NCI-H345 treated with DMSO at 0.1 percent for 48 hours (cell line): ENCODE measurements around the gene THUMPD1.
"Not testable (repeated sequence)": the region's sequence is repeated elsewhere in the genome, so short reads cannot be mapped to it uniquely, and the experiment has no call there.

Experiments used
- DNase-seq: peaks from one replicate; lab custom pipeline; 2025; ENCODE audit not compliant: unreplicated experiment; lab: John Stamatoyannopoulos, UW

Gene THUMPD1

GRCh38 chr16:20750558-20750957 lies 8.9 kb upstream of the THUMPD1 start:
- no peak for DNase-seq

- no peak for DNase-seq
Measured at GRCh38 chr16:20749474-20749873, 7.9 kb upstream of the THUMPD1 start.

- DNase-seq: no peak
Measured at GRCh38 chr16:20747030-20747816, 5.6 kb upstream of the THUMPD1 start.

- DNase-seq: no peak
Measured at GRCh38 chr16:20746461-20746860, 4.8 kb upstream of the THUMPD1 start.

GRCh38 chr16:20744922-20745440 lies 3.4 kb upstream of the THUMPD1 start:
- DNase-seq: no peak

GRCh38 chr16:20743591-20743990 lies 2.0 kb upstream of the THUMPD1 start:
- no peak for DNase-seq

GRCh38 chr16:20740901-20741521 lies 607 bp downstream of the THUMPD1 start:
- DNase-seq: peak; percentile 69

- no peak for DNase-seq
Measured at GRCh38 chr16:20740007-20740883, 1.4 kb downstream of the THUMPD1 start.

GRCh38 chr16:20735490-20735889 lies 6.1 kb downstream of the THUMPD1 start:
- no peak for DNase-seq

- DNase-seq: no peak
Measured at GRCh38 chr16:20734782-20735181, 6.8 kb downstream of the THUMPD1 start.

- no peak for DNase-seq
Measured at GRCh38 chr16:20734056-20734455, 7.6 kb downstream of the THUMPD1 start.

GRCh38 chr16:20729141-20729540 lies 12.5 kb downstream of the THUMPD1 start:
- no peak for DNase-seq

GRCh38 chr16:20727181-20727580 lies 14.4 kb downstream of the THUMPD1 start:
- no peak for DNase-seq

- DNase-seq: no peak
Measured at GRCh38 chr16:20726661-20727060, 15.0 kb downstream of the THUMPD1 start.

- DNase-seq: no peak
Measured at GRCh38 chr16:20720251-20720650, 21.4 kb downstream of the THUMPD1 start.

- DNase-seq: not testable (repeated sequence)
Measured at GRCh38 chr16:20717718-20718117, 23.9 kb downstream of the THUMPD1 start.

- no peak for DNase-seq
Measured at GRCh38 chr16:20711277-20711911, 30.2 kb downstream of the THUMPD1 start.

- peak; percentile 1 for DNase-seq
Measured at GRCh38 chr16:20708129-20708528, 33.5 kb downstream of the THUMPD1 start.

- no peak for DNase-seq
Measured at GRCh38 chr16:20707461-20707860, 34.2 kb downstream of the THUMPD1 start.

GRCh38 chr16:20705972-20706371 lies 35.6 kb downstream of the THUMPD1 start:
- DNase-seq: not testable (repeated sequence)

- DNase-seq: no peak
Measured at GRCh38 chr16:20704281-20704680, 37.3 kb downstream of the THUMPD1 start.
